GM18520 (cell line): ENCODE data around the gene KCTD17.

Source experiments
- ATAC-seq: cut with Tn5 transposase; IDR thresholded peaks from one replicate; pipeline ENCODE4 v1.9.1; 2021; ENCODE audit not compliant: unreplicated experiment

The KCTD17 gene

GRCh38 chr22:37077802-37078448 lies 26.4 kb downstream of the KCTD17 start:
- no peak for ATAC-seq

DNA sequence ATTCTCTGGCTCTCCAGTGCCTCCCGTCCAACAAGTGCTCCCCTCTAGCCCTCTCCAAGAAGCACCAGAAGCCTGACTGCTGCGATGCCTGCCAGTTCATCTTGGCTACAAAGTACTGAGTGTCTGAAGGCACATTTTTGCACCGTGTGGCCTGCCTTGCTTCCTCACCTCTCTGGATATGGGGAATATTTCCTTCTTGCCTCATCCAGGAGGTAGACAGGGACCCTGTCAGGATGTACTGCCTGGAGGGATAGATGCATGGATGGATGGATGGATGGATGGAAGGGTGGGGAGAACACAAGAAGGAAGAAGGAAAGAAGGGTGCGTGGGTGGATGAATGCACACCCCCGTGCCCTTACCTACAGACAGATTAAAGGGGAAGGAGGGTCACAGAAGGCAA lies 27.6 kb downstream of the KCTD17 start:
- no peak for ATAC-seq

DNA sequence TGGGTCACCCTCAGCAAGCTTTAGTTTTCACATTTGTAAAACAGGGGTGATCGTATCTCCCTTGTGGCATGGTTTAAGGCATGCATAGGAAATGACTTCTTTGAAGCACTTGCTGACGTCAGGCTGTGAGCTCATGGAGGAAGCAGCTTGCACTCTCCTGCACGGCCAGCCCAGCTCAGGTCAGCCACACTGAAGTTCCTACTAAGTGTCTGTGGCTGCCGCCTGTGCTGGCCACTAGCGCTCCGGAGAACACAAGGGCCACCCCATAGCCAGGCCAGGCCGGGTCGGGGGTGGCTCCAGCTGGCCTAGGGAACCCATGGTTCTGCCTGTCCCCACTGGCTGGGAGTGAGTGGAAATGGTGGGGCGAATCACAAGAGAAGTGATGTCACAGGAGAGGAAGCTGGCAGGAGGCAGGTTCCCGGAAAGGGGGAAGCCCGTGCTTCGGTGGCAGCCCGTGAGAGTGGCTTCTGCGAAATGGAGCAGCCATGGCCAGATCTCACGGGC lies 28.2 kb downstream of the KCTD17 start:
- ATAC-seq, result no peak

DNA sequence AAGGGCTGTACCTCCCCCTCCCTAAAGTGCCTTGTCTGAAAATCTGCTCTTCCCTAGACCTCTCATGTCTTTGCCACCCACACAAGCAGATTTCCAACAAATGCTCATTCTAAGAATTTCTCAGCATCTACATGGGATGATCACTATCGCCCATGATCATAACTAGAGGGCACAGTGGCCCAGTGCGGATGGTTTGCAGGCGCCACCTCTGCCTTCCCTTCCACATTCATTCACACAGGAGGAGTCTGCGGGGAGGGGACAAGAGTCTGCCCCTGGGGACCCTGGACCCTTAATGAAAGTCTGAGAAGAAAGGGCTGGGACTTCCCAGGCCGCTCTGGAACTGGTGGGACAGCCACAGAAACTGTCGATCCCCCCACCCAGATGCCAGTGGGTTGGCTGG lies 28.9 kb downstream of the KCTD17 start:
- ATAC-seq, result no peak

DNA sequence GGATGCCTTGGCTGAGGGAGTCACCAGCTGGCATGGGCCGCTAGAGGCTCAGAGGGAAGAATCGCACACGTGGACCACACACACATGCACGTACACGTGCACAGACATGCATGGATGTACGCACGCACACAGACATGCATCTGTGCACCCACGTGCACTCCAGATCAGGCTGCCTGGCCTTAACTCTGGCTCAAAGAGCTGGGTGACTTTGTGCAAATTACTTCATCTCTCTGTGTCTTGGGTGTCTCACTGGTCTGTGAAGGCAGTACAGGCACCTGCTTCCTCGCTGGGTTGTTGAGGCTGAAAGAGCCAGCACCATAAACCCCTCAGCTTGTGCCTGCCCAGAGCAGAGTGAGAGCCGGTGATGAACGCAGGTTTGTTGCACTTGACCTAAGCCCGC lies 29.3 kb downstream of the KCTD17 start:
- ATAC-seq, result no peak

DNA sequence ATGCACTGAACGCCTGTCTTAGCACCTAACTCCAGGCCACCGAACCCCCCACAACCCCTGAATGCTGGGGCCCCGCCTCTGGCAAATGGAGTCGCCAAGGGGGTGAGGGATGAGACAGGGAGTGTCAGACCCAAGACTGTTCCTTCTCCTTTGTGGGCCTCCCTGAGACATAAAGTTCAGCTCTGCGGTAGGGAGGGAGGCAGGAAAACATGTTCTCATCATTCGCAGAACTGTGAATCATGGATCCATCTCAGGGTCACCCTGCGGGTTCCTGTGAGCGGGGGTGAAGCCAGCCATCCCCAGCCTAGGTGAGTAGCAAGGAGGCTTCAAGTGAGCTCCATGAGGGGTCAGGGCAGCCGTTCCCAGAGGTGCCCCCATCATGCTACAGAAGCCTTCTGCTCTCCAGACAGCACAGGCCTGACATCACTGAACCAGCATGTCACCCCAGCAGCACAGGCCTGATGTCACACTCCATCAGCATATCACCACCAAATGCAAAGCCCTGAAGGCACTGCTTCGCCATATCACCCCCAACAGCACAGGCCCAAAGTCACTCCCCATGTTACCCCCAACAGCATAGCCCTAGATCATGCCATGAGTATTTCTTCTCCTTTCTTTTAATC lies 30.8 kb downstream of the KCTD17 start:
- ATAC-seq, result no peak

- no peak for ATAC-seq
These were observed 32.4 kb downstream of the KCTD17 start for GRCh38 chr22:37083914-37084313.

GRCh38 chr22:37084385-37084784 lies 32.8 kb downstream of the KCTD17 start:
- no peak for ATAC-seq

GRCh38 chr22:37086184-37086583 lies 34.6 kb downstream of the KCTD17 start:
- ATAC-seq, result no peak

GRCh38 chr22:37088108-37088605 lies 36.6 kb downstream of the KCTD17 start:
- ATAC-seq, result no peak

DNA sequence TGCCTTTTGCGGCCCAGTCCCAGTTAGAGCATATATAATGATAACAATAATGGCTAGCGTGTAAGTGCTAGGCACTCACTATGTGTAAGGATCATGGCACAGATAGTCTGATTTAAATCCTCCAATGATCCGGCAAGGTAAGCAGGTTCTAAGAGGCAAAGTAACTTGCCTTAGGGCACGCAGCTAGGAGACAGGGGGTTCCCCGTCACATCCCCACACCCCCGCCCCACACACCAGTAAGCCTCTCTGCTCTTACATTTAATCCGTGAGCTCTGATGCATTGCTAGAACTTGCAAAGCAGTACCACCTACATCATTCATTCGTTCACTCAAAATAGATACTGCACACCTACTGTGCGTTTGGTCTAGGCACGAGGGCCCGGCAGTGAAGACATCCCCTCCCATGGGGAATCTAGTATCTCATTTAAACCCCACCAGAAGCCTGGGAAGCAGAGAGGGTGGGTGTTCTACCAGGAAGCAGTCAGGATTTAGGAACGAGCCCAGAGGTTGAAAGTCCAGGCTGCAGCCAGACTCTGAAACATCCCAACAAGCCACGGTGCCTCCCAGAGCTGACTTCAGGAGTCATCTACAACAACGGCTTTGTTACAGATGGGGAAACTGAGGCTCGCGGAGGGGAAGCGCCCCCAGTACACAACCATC lies 37.3 kb downstream of the KCTD17 start:
- no peak for ATAC-seq

- ATAC-seq, result no peak
These were observed 37.9 kb downstream of the KCTD17 start for GRCh38 chr22:37089434-37089833.

DNA sequence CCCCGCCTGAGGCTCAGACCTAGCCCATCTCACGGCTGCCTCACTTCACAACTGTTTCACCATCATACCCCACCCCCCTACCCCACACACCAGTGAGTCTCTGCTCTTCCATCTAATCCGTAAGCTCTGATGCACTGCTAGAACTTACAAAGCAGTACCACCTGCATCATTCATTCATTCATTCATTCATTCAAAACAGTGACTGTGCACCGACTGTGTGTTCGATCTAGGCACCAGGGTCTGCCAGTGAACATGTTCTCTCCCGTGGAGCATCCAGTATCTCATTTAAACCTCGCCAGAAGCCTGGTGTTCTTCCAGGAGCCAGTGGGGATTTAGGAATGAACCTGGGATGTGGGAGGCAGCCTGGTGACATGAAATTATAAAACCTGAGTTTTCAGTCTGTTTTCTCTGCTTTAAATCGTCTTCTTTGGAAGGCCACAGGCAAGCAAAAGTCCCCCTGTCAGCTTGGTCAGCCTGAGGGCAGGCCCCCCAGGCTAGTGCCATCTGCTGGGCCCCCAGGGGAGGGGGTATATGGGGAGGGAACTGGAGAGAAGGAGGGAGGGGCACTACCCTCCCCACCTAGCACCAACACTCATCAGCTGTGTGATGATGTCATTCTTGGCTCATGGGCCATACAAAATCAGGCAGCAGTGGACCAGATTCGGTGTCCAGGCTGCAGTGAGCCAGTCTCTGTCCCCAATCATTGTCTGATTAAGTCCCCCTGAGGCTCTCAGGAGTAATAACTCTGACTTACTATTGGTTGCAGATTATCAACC lies 39.6 kb downstream of the KCTD17 start:
- ATAC-seq, result no peak

- no peak for ATAC-seq
These were observed 40.5 kb downstream of the KCTD17 start for GRCh38 chr22:37091994-37092393.

DNA sequence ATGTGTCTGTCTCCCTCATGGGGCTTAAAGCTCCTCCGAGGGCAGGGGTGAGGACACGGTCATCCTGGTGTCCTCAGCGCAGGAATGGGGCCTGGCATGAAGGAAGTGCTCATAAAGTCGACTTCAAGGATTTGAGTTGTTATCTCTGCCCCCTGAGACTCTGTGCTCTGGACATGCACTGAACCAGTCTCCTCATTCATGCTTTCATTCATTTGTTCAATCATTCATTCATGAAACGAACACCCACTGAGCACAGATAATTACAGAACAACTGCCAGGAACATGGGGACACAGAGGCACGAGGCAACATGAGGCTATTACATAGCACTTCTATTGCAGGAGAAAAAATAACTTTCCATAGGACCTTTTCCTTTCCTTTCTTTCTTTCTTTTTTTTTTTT lies 41.5 kb downstream of the KCTD17 start:
- no peak for ATAC-seq

DNA sequence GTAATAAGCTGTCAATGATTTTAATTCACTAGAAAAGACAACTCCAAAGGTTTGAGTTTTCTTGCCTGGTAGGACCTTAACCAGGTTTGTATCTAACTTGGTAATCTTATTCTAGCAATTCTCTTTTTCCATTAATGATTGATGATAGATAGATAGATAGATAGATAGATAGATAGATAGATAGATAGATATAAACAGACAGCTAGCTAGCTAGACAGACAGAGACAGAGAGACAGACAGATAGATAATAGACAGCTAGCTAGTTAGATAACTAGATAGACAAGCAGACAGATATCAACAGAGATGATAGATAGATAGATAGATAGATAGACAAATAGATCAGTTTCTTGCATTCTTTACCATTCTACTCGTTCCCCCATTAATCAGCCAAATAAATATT lies 42.7 kb downstream of the KCTD17 start:
- ATAC-seq, result no peak

DNA sequence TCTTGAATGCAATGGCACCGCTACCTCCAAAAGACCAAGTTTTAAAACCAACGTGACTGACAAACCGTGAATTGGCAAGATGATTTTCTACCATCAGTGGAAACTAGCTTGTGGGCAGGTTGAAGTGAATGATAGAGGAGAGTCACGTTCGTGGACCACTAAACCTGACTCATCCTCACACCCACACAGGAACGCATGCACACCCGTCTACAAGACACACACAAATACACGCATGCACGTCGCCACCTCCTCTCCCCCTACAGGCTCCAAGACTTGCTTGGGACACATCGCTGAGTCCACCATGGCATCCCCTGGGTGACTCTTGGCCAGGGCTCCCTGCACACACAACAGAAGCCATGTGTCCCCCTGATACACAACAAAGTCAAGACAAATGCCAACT lies 43.6 kb downstream of the KCTD17 start:
- no peak for ATAC-seq

GRCh38 chr22:37097346-37097745 lies 45.8 kb downstream of the KCTD17 start:
- ATAC-seq, result no peak

- ATAC-seq, result no peak
These were observed 47.5 kb downstream of the KCTD17 start for GRCh38 chr22:37098976-37099591.

- peak; percentile 49 for ATAC-seq
These were observed 49.1 kb downstream of the KCTD17 start for GRCh38 chr22:37100589-37101127.
